K562 (cell line): Measurements from ENCODE around the gene COL8A2. TPM values are rescaled to one million over a fixed set of nuclear protein-coding genes. Genes with fewer than 3 reads are reported as not detected.

Experiments used
- ARID1B ChIP-seq: fragments of 450-650 bp; IDR thresholded peaks from 2 replicates; pipeline ENCODE4 v1.6.1; 2016; ENCODE audit warnings: antibody characterized with exemption, mild to moderate bottlenecking, inconsistent platforms
- CBX5 ChIP-seq: IDR thresholded peaks from 2 replicates; pipeline ENCODE4 v1.6.1; 2014; ENCODE audit warnings: low read depth, borderline replicate concordance
- CHD4 ChIP-seq: fragments of 200-600 bp; sonication (generic); IDR thresholded peaks from 3 replicates; pipeline ENCODE4 v1.6.1; 2012; ENCODE audit warnings: low read depth, mild to moderate bottlenecking, mixed read lengths, low read length, inconsistent platforms; ENCODE audit not compliant: insufficient read depth, insufficient replicate concordance, poor library complexity, severe bottlenecking
- EP400 ChIP-seq: fragments of 450-650 bp; IDR thresholded peaks from 2 replicates; pipeline ENCODE4 v1.6.1; 2017; ENCODE audit warnings: antibody characterized with exemption, mild to moderate bottlenecking, moderate library complexity
- FOXK2 ChIP-seq, 2 experiments: fragments of 450-650 bp; IDR thresholded peaks in 1 of 2; conservative IDR thresholded peaks in 1 of 2; 2 replicates each; pipeline ENCODE4 v1.6.1; 2016; ENCODE audit warnings: low read depth in 2 of 2, mild to moderate bottlenecking in 1 of 2
- KAT2B ChIP-seq: IDR thresholded peaks from one replicate; pipeline ENCODE4 v1.6.1; 2012; ENCODE audit warnings: low read depth, mild to moderate bottlenecking, control low read depth, inconsistent platforms, low read length, moderate library complexity
- KDM1A ChIP-seq, 2 experiments: fragments of 450-650 bp; IDR thresholded peaks; 2 replicates each; pipeline ENCODE4 v1.6.1; 2016; ENCODE audit warnings: mild to moderate bottlenecking in 2 of 2
- NR3C1 ChIP-seq: sonication (generic); formaldehyde crosslinking; IDR thresholded peaks from 2 replicates; pipeline ENCODE4 v1.8.1; 2022; ENCODE audit warnings: missing genetic modification reagents
- RBM14 ChIP-seq: fragments of 200-400 bp; formaldehyde crosslinking; IDR thresholded peaks from 2 replicates; pipeline ENCODE4 v1.6.1; 2018; ENCODE audit warnings: low read depth, mild to moderate bottlenecking, low read length, moderate library complexity, borderline replicate concordance; ENCODE audit not compliant: insufficient read depth
- RREB1 ChIP-seq: fragments of 250-450 bp; sonication (Bioruptor Pico); IDR thresholded peaks from 2 replicates; pipeline ENCODE4 v1.4.0; 2020
- SIX5 ChIP-seq, 2 experiments: IDR thresholded peaks; 2 replicates each; pipeline ENCODE4 v1.6.1; 2011; ENCODE audit warnings: low read length in 2 of 2, borderline replicate concordance in 1 of 2, low read depth in 1 of 2, mild to moderate bottlenecking in 1 of 2, moderate library complexity in 1 of 2; ENCODE audit not compliant: insufficient read depth in 1 of 2
- SNRNP70 ChIP-seq: fragments of 200-400 bp; formaldehyde crosslinking; optimal IDR thresholded peaks from 2 replicates; pipeline ENCODE3; 2017; ENCODE audit warnings: low read depth, low read length
- ZNF282 ChIP-seq: sonication (generic); formaldehyde crosslinking; IDR thresholded peaks from 2 replicates; pipeline ENCODE4 v1.8.1; 2023; ENCODE audit warnings: missing genetic modification reagents
- ZNF592 ChIP-seq: fragments of 450-650 bp; IDR thresholded peaks from 2 replicates; pipeline ENCODE4 v1.6.1; 2017; ENCODE audit warnings: antibody characterized with exemption, mild to moderate bottlenecking
- polyA plus RNA-seq, 8 experiments: library from polyadenylated mRNA; depleted of rRNA in 4 of 8; stranded (reverse) in 5 of 8; unstranded in 3 of 8; fragments of >200 nt; fragmentation: Nextera tagmentation in 2 of 8; fragmentation: Illumina TruSeq in 1 of 8; extraction: Ambion mirVana in 2 of 8; extraction: Trizol in 1 of 8; gene quantifications; 2 replicates each; pipeline versions ENCODE4 v1.2.1 to v1.2.3, GENCODE V29; 2011 to 2014; ENCODE audit warnings: inconsistent platforms in 1 of 8, missing spikeins in 1 of 8
- total RNA-seq, 7 experiments: library from RNA; depleted of rRNA in 6 of 7; stranded (reverse); fragments of >200 nt in 6 of 7; fragmentation: Illumina TruSeq in 2 of 7; extraction: Trizol in 2 of 7; gene quantifications; 2 replicates each; pipeline versions ENCODE4 v1.2.1 to v1.2.3, GENCODE V29; 2011 to 2021; ENCODE audit warnings: low replicate concordance in 1 of 7
- TF ChIP-seq, protein P1 (sequence below): fragments of 450-650 bp; IDR thresholded peaks from 2 replicates; pipeline ENCODE4 v1.6.1; 2016; ENCODE audit warnings: antibody characterized with exemption

COL8A2 gene
- total and polyA plus RNA-seq, 9 of the 15 experiments (the other 6 are each of a cell fraction or from before 2014, with no cell fraction given) = 0.03 to 0.14 (median 0.04) TPM; not detected in 5

GRCh38 chr1:36151134-36151844 lies 26.3 kb upstream of the COL8A2 start (continued):
- TF ChIP-seq ZNF592 (0 out of 2 replicates have a peak, but pooled peaks have one; percentile 7), RREB1 (CRISPR knock-in tag) (no peak), ARID1B (0 out of 2 replicates have a peak, but pooled peaks have one; percentile 7), EP400 (no peak), FOXK2 (conservative IDR thresholded peaks at IDR 0.05 in 1 of 2, IDR thresholded peaks at IDR 0.05 in 1 of 2; ENCODE audit: low read depth in 2 of 2) (0 out of 4 replicates have a peak, but pooled peaks of 1 of the 2 experiments have one; percentile 26), SIX5 (IDR thresholded peaks at IDR 0.05; ENCODE audit: borderline replicate concordance in 1 of 2, insufficient read depth in 1 of 2, low read depth in 1 of 2, low read length in 2 of 2) (no peak), SNRNP70 (no peak), ZNF282 (no peak), KAT2B (no peak), KDM1A (IDR thresholded peaks at IDR 0.05) (no peak; a peak in 1 of 4 replicates), CHD4 (no peak), RBM14 (no peak), NR3C1 (no peak), CBX5 (no peak)
- TF ChIP-seq, protein P1, sequence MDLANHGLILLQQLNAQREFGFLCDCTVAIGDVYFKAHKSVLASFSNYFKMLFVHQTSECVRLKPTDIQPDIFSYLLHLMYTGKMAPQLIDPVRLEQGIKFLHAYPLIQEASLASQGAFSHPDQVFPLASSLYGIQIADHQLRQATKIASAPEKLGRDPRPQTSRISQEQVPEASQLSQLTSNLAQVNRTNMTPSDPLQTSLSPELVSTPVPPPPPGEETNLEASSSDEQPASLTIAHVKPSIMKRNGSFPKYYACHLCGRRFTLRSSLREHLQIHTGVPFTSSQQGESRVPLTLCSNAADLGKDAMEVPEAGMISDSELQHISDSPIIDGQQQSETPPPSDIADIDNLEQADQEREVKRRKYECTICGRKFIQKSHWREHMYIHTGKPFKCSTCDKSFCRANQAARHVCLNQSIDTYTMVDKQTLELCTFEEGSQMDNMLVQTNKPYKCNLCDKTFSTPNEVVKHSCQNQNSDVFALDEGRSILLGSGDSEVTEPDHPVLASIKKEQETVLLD = no peak
